Metanephros (tissue), 2 donors: ENCODE data around the gene MALRD1. TPM values are rescaled to one million over a fixed set of nuclear protein-coding genes. Genes with fewer than 3 reads are reported as not detected.

Experiments used
- small RNA-seq: library from RNA; depleted of rRNA; stranded (forward); fragments of <200 nt; gene quantifications from one replicate; pipeline ENCODE3, GENCODE V24; 2014; ENCODE audit warnings: low replicate concordance
- total RNA-seq: library from RNA; depleted of rRNA; stranded (reverse); fragments of >200 nt; gene quantifications from one replicate; pipeline ENCODE4 v1.2.3, GENCODE V29; 2014

The MALRD1 gene
- 16.3 TPM for total RNA-seq

DNA sequence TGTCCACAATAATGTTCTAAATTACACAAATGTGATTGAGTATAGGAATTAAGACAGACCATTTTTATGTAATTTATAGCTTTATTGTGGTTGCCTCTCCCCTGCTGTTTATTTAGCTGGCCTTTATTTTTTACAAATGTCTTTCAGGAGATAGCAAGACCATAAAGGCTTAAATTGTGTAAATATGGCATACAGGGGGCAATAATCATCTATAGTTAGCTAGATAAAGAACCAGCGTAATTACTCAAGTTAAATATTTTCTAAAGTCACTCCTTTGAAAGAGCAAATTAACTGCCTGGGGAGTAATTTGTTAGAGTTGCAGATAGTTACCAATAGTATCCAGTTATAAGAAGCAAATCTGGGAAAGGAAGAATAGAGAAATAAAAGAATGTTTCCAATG, at the start of gene MALRD1:
Gene MALRD1, plus strand, starts transcription at position 313 of the 400 bp plus-strand sequence. CDS start 138 bp downstream, outside the sequence.

Small RNAs within 50 kb of the gene (small RNA-seq; reads per million reads assigned to genes)
- gene AL354695.1 (not detected), gene HMGN1P20 (not detected), gene RF00012 (not detected), gene RNA5SP303 (1.3 reads per million, percentile 85 among the genes with 10 or more reads in this experiment)
